SU-DHL-6 (cell line): ENCODE data around the gene EIF2S1.

Experiments used
- EZH2phosphoT487 ChIP-seq: fragments of 200-600 bp; sonication (generic), shearing (Covaris generic); conservative IDR thresholded peaks from 2 replicates; pipeline ENCODE4 v1.6.1; 2018; ENCODE audit warnings: mild to moderate bottlenecking, antibody characterized with exemption, low read length, moderate library complexity, mixed read lengths
- TF ChIP-seq, protein P1 (sequence below): fragments of 200-600 bp; sonication (generic); IDR thresholded peaks from one replicate; pipeline ENCODE4 v1.5.1; 2017; ENCODE audit warnings: antibody characterized with exemption, mild to moderate bottlenecking, low read length, moderate library complexity; ENCODE audit not compliant: insufficient read depth, poor library complexity, severe bottlenecking

DNA sequence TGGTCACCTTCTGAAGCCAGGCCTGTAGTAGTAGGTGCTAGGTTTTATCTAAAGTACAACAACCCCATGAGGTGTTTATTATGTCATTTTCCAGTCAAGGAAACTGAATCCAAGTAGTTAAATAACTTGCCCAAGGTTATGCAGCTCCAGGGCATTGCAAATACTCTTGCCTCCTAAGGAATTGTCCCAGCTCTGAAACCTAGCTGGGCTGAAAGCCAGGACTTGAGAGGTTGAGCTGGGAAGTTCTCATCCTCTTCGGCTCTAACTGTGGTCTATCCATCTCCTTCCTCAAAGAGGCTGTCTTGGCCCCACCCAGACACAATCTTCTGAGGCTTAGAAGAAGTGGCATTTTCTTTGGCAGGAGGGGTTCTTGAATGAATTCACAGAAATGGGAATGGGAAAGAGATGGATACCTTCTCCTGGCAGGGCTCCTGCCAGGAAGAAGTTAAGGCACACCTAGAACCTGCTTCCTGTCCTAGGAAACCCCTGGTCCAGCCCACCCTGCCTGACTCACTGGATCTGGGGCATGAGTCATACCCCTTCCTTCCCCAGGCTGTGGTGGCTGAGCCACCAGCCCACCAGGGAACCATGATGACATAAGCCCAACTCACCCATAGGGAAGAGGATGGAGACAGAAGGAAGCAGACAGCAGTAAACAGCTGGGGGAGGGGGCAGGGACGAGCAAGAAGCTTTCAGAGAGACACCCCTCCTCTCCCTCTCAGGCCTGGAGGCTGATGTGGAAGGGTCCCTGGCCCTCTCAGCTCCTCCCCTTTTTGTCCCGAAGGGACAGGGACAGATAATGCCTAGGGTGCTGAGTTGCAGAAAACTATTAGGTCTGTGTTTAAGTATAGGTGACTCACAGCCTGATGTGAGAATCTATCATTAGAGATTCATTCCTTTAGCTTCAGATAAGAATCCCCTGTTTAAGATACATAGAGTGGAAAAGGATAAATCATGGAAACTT is 54.0 kb downstream of the EIF2S1 start:
- TF ChIP-seq, protein P1, sequence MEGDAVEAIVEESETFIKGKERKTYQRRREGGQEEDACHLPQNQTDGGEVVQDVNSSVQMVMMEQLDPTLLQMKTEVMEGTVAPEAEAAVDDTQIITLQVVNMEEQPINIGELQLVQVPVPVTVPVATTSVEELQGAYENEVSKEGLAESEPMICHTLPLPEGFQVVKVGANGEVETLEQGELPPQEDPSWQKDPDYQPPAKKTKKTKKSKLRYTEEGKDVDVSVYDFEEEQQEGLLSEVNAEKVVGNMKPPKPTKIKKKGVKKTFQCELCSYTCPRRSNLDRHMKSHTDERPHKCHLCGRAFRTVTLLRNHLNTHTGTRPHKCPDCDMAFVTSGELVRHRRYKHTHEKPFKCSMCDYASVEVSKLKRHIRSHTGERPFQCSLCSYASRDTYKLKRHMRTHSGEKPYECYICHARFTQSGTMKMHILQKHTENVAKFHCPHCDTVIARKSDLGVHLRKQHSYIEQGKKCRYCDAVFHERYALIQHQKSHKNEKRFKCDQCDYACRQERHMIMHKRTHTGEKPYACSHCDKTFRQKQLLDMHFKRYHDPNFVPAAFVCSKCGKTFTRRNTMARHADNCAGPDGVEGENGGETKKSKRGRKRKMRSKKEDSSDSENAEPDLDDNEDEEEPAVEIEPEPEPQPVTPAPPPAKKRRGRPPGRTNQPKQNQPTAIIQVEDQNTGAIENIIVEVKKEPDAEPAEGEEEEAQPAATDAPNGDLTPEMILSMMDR, result no peak
- no peak for TF ChIP-seq EZH2phosphoT487
